ENCODE measurements around the gene LRRC3.

DNA sequence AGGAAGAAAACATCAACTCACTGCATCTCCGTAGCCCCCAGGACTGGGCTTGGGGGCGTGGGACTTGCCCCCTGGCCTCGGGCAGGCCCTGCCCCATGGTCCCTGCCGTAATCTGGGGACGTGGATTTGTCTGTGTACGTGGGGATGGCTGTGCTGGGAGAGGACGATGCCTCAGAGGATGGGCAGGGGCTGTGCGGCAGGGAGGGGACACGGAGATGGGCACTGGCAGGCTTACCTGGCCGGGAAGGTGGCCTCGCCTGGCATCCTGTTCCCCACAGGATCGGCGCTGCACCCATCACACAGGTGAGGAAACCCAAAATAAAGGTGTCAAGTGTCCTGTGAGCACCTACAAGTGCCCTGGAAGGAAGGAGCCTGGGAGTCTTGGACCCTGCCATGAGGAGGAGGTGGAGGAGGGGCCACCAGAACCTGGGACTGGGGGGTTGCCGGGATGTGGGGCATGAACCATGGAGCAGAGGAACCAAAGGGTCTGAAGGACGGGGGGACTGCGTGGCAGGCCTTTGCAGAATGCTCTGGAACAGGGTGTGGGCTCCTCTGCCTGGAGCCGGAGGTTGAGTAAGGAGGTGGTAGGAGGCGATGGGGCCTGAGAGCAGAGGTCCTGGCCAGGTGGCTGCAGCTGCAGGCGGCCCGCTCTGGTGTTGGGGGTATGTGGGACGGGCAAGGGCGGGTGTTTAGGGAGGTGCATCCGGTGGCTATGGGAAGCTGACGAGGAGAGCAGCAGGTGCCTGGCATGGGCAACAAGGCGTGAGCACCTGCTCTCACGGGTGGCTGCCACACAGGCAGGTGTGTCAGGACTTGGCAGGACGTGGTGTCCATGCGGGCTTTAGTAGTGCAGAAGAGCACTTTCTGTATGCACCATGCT, 27.8 kb upstream of the LRRC3 start:
- TF ChIP-seq POLR2AphosphoS5 (IDR thresholded peaks at IDR 0.05; ENCODE audit: low read depth, low read length), result no peak
- TF ChIP-seq HDAC6 (IDR thresholded peaks at IDR 0.05; ENCODE audit: low read depth, low read length), result no peak
- TF ChIP-seq RFX5 (IDR thresholded peaks at IDR 0.05; ENCODE audit: borderline replicate concordance, low read depth, low read length), result no peak
- TF ChIP-seq, protein P1, sequence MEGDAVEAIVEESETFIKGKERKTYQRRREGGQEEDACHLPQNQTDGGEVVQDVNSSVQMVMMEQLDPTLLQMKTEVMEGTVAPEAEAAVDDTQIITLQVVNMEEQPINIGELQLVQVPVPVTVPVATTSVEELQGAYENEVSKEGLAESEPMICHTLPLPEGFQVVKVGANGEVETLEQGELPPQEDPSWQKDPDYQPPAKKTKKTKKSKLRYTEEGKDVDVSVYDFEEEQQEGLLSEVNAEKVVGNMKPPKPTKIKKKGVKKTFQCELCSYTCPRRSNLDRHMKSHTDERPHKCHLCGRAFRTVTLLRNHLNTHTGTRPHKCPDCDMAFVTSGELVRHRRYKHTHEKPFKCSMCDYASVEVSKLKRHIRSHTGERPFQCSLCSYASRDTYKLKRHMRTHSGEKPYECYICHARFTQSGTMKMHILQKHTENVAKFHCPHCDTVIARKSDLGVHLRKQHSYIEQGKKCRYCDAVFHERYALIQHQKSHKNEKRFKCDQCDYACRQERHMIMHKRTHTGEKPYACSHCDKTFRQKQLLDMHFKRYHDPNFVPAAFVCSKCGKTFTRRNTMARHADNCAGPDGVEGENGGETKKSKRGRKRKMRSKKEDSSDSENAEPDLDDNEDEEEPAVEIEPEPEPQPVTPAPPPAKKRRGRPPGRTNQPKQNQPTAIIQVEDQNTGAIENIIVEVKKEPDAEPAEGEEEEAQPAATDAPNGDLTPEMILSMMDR (IDR thresholded peaks at IDR 0.05; ENCODE audit: control extremely low read depth in 1 of 3, insufficient read depth in 1 of 3, low read depth in 1 of 3, low read length in 3 of 3), result no peak
- no peak for TF ChIP-seq SRF (IDR thresholded peaks at IDR 0.05; ENCODE audit: low read depth, low read length)
- TF ChIP-seq RXRA (IDR thresholded peaks at IDR 0.05; ENCODE audit: insufficient read depth, low read depth, low read length), result no peak
- TF ChIP-seq ZNF274 (IDR thresholded peaks at IDR 0.05; ENCODE audit: borderline replicate concordance, extremely low read depth, low read length), result no peak
- TF ChIP-seq, protein P2, sequence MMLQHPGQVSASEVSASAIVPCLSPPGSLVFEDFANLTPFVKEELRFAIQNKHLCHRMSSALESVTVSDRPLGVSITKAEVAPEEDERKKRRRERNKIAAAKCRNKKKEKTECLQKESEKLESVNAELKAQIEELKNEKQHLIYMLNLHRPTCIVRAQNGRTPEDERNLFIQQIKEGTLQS (IDR thresholded peaks at IDR 0.05; ENCODE audit: insufficient read depth, low read depth, low read length), result no peak
- TF ChIP-seq GTF2F1 (IDR thresholded peaks at IDR 0.05; ENCODE audit: borderline replicate concordance, low read depth, low read length), result no peak

Data from H1 (cell line).